GM18861 (cell line): Measurements from ENCODE around the gene TMED8.

Experiments used
- ATAC-seq: cut with Tn5 transposase; IDR thresholded peaks from one replicate; pipeline ENCODE4 v1.9.1; 2021; ENCODE audit not compliant: unreplicated experiment

Gene TMED8

DNA sequence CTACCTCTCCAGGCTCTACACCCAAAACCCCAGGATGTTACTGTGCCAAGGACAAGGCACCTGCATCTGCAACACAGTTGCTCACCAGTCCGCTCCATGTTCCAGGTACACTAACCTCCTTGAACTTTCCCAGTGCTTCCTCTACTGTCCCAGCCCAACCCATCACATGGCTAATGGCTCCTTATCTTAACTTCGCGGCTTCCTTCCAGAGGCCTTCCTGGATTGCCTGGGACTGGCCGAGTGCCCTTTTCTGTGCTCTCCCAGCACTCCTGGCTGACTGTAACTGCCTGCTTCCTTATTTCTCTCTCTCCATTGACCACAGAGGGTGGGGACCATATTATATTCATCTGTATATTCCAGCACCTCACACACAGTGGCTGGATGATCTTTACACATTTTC, 77.1 kb downstream of the TMED8 start:
- no peak for ATAC-seq

DNA sequence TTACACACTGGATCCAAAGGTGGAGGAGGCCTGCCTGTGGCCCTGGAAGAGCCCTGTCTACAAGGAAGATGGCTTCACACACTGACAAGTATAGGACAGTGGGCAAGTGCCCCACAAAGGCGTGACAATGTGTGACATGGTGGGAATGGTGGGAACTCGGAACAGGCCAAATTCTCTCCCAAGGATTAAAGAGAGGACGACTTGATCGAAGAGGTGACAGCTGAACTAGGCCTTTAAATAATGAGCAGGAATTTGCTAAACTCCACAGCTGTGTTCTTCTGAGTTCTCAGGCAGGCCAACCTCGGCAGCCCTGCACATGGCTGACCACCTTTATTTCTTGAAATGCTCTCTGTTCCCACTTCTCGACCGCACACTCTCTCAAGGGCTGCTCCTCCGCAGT, 80.0 kb downstream of the TMED8 start:
- no peak for ATAC-seq

DNA sequence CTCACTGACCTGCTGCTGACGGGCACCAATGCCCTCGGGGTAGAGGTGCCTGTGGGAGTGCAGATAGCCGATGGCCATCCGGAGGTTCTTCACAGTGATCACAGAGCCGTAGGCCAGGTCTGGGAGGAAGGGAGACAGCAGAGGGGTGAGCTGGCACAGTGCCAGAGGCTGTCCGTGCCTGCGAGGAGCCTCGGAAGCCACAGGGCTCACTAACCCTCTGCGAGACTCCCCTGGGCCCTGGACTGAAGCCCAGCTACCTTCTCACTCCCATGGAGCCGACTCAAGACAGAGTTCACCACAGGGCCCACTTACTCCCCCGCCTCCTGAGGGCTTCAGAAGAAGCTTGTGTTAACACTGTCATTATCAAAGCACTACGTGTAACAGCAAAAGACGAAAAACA, 80.7 kb downstream of the TMED8 start:
- no peak for ATAC-seq

DNA sequence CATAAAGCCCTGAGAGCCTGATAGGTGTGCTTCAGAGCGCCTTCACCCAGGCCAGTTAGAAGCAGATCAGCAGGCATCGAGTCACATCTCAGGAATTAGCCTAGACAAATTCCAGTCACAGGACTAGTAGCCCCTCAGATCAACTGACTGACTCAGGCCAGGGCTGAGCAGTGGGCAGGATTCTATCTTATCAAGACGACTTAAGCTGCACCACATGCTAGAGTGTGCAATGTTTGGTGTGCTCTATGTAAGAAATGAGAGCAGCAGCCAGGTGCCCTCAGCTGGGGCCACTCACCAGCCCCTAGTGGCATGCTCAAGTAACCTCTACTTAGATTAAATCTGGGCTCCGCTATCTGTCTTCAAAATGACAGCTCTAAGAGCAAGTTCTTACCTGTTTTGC, 86.2 kb downstream of the TMED8 start:
- ATAC-seq, result no peak

DNA sequence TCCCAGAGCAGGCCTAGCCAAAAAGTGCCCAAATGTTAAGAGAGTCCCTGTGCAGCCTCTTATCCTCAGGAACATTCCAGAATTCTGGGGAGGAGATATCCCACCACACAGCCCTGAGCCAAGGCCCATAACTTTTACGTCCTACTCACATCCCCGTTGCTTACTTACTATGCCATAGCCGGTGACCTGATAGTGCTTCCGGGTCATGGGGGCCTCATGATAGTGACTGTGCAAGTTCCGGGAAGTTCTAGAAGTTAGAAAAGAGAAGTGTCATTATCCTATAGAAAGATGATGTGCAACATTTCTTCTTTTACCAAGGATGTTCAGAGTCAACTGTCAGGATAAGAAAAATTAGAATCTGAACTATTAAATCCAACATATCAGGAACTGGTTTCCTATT, 90.3 kb downstream of the TMED8 start:
- ATAC-seq, result no peak
